DOHH2 (cell line): ENCODE data around the gene RGS9BP.
"Not testable (repeated sequence)": the region's sequence is repeated elsewhere in the genome, so short reads cannot be mapped to it uniquely, and the experiment has no call there.

Experiments used
- H3F3A ChIP-seq: fragments of 200-600 bp; sonication (generic), shearing (Covaris generic); 2 replicates; pipeline ENCODE4 v1.6.0; 2016; ENCODE audit warnings: antibody characterized with exemption, mild to moderate bottlenecking; ENCODE audit not compliant: control insufficient read depth, insufficient read depth
- H3K27ac ChIP-seq: fragments of 200-600 bp; sonication (generic); 2 replicates; pipeline ENCODE4 v1.5.1; 2014; ENCODE audit warnings: low read depth, mild to moderate bottlenecking, low read length, moderate library complexity
- H3K27me3 ChIP-seq: fragments of 200-600 bp; sonication (generic); 2 replicates; pipeline ENCODE4 v1.6.1; 2014; ENCODE audit warnings: mild to moderate bottlenecking, low read length, mixed read lengths; ENCODE audit not compliant: control insufficient read depth
- H3K36me3 ChIP-seq: fragments of 200-600 bp; sonication (generic); 2 replicates; pipeline ENCODE4 v1.6.1; 2014; ENCODE audit warnings: mild to moderate bottlenecking, low read length, moderate library complexity, mixed read lengths; ENCODE audit not compliant: control insufficient read depth
- H3K4me1 ChIP-seq: fragments of 200-600 bp; sonication (generic); 2 replicates; pipeline ENCODE4 v1.6.1; 2014; ENCODE audit warnings: mild to moderate bottlenecking, low read length, mixed read lengths; ENCODE audit not compliant: control insufficient read depth
- H3K4me2 ChIP-seq: fragments of 200-600 bp; sonication (generic); 2 replicates; pipeline ENCODE4 v1.6.0; 2014; ENCODE audit warnings: mild to moderate bottlenecking, low read length, moderate library complexity
- H3K4me3 ChIP-seq: fragments of 200-600 bp; sonication (generic); 2 replicates; pipeline ENCODE4 v1.5.1; 2014; ENCODE audit warnings: mild to moderate bottlenecking, low read length, mixed read lengths
- H3K79me2 ChIP-seq: fragments of 200-600 bp; sonication (generic); 2 replicates; pipeline ENCODE4 v1.6.1; 2014; ENCODE audit warnings: mild to moderate bottlenecking, low read length, mixed read lengths; ENCODE audit not compliant: control insufficient read depth
- H3K9me2 ChIP-seq: fragments of 200-600 bp; sonication (generic); replicated peaks from 2 replicates; pipeline ENCODE4 v1.6.1; 2014; ENCODE audit warnings: mild to moderate bottlenecking, low read length, mixed read lengths; ENCODE audit not compliant: control insufficient read depth
- H3K9me3 ChIP-seq: fragments of 200-600 bp; sonication (generic); 2 replicates; pipeline ENCODE4 v1.6.1; 2014; ENCODE audit warnings: antibody characterized with exemption, low read length, mixed read lengths; ENCODE audit not compliant: control insufficient read depth, insufficient read depth
- H4K20me1 ChIP-seq: fragments of 200-600 bp; sonication (generic); 2 replicates; pipeline ENCODE4 v1.6.0; 2014; ENCODE audit warnings: low read depth, mild to moderate bottlenecking, antibody characterized with exemption, low read length, moderate library complexity; ENCODE audit not compliant: control insufficient read depth, insufficient read depth
- EZH2phosphoT487 ChIP-seq: fragments of 200-600 bp; sonication (generic); IDR thresholded peaks from 2 replicates; pipeline ENCODE4 v1.6.1; 2017; ENCODE audit warnings: borderline replicate concordance, mild to moderate bottlenecking, antibody characterized with exemption, low read length, moderate library complexity, mixed read lengths
- TF ChIP-seq, protein P1 (sequence below): fragments of 200-600 bp; sonication (generic); IDR thresholded peaks from one replicate; pipeline ENCODE4 v1.5.1; 2014; ENCODE audit warnings: antibody characterized with exemption, mild to moderate bottlenecking, low read depth, low read length; ENCODE audit not compliant: poor library complexity, severe bottlenecking

RGS9BP gene

DNA sequence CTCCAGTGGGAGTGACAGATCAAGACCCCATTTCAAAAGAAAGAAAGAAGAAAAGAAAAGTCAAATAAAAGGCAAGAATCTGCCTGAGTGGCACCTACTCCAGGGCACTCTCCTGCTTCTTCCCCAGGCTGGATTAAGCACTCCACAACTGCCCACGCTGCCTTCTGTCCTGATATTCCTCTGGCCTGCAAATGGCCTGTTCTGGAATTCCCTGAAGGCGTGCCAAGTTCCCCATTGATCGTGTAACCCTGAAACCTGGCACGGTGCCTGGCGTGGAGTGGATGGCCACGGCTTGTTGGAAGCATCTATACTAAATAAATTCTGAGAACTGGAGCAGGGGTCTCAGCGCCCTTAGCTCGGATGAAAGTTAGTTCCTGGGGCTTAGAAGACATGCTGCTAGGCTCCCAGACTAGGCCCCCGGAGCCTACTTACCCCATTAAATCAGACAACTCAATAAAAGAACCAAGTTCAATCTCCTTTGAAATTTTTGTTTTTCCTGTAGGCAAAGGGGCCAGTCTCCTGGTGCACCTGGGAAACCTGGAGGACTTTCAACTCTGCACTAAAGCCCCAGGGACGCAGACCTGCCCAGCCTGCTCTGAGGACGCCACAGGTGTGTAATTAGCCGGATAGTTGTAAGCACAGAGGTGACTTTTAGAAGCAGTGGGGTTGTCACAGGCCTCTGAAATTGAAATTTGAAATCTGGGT, 22.6 kb upstream of the RGS9BP start:
- Histone ChIP-seq H3K36me3 (peaks cover 29% of the 10 kb centered on the region), H3K9me3 (no peaks in the 10 kb centered on the region), H3K4me2 (no peak overlapping the region), H3F3A (no peaks in the 10 kb centered on the region), H4K20me1 (no peaks in the 10 kb centered on the region), H3K27ac (no peak overlapping the region), H3K4me3 (no peak overlapping the region), H3K9me2 (no peaks in the 10 kb centered on the region), H3K27me3 (no peaks in the 10 kb centered on the region), H3K4me1 (no peaks in the 10 kb centered on the region), H3K79me2 (0 out of 2 replicates have a peak, but pooled peaks cover 4% of the 10 kb centered on the region)
- TF ChIP-seq, protein P1, sequence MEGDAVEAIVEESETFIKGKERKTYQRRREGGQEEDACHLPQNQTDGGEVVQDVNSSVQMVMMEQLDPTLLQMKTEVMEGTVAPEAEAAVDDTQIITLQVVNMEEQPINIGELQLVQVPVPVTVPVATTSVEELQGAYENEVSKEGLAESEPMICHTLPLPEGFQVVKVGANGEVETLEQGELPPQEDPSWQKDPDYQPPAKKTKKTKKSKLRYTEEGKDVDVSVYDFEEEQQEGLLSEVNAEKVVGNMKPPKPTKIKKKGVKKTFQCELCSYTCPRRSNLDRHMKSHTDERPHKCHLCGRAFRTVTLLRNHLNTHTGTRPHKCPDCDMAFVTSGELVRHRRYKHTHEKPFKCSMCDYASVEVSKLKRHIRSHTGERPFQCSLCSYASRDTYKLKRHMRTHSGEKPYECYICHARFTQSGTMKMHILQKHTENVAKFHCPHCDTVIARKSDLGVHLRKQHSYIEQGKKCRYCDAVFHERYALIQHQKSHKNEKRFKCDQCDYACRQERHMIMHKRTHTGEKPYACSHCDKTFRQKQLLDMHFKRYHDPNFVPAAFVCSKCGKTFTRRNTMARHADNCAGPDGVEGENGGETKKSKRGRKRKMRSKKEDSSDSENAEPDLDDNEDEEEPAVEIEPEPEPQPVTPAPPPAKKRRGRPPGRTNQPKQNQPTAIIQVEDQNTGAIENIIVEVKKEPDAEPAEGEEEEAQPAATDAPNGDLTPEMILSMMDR, result no peak
- no peak for TF ChIP-seq EZH2phosphoT487

DNA sequence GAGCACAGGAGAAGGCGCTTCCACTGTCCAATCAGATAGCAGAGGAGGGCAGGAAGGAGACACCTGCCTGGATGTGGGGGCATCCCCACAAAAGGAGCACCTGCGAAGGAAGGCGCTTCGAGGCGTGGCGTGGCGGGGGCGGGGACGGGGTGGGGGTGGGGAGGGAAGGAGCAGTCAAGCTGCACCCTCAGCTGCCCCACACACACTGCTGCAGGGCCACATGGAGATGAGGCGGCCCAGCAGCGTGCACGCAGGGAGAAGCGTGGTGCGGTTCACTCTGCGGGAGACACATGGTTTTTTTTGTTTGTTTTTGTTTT, 22.1 kb upstream of the RGS9BP start:
- peaks cover 31% of the 10 kb centered on the region for H3K36me3 ChIP-seq
- no peak overlapping the region for H3K4me2 ChIP-seq
- TF ChIP-seq EZH2phosphoT487, result no peak
- TF ChIP-seq, protein P1, result no peak
- no peaks in the 10 kb centered on the region for H3K9me3 ChIP-seq
- H4K20me1 ChIP-seq, result no peaks in the 10 kb centered on the region
- H3K9me2 ChIP-seq, result no peaks in the 10 kb centered on the region
- no peaks in the 10 kb centered on the region for H3K4me1 ChIP-seq
- no peak overlapping the region for H3K27ac ChIP-seq
- H3K27me3 ChIP-seq, result no peaks in the 10 kb centered on the region
- H3K79me2 ChIP-seq, result peaks cover 7% of the 10 kb centered on the region; the same call in 1 of the 2 replicates
- H3F3A ChIP-seq, result no peaks in the 10 kb centered on the region
- H3K4me3 ChIP-seq, result no peak overlapping the region

DNA sequence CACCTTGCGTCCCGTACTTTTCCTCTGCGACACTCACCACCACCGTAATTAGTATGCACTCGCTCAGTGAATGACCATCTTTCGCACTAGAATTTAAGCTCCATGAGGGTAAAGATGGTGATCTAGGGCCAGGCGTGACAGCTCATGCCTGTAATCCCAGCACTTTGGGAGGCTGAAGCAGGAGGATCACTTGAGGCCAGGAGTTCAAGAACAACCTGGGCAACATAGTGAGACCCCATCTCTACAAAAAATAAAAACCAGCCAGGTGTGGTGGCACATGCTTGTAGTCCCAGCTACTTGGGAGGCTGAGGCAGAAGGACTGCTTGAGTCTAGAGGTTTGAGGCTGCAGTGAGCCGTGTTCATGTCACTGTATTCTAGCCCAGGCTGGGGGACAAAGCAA, 19.3 kb upstream of the RGS9BP start:
- not testable (repeated sequence) for H4K20me1 ChIP-seq, H3K4me1 ChIP-seq, H3K4me3 ChIP-seq, H3F3A ChIP-seq, H3K9me2 ChIP-seq, H3K27ac ChIP-seq, H3K4me2 ChIP-seq, H3K9me3 ChIP-seq, H3K27me3 ChIP-seq
- H3K36me3 ChIP-seq, result peaks cover 24% of the 10 kb centered on the region
- H3K79me2 ChIP-seq, result peaks cover 32% of the 10 kb centered on the region

DNA sequence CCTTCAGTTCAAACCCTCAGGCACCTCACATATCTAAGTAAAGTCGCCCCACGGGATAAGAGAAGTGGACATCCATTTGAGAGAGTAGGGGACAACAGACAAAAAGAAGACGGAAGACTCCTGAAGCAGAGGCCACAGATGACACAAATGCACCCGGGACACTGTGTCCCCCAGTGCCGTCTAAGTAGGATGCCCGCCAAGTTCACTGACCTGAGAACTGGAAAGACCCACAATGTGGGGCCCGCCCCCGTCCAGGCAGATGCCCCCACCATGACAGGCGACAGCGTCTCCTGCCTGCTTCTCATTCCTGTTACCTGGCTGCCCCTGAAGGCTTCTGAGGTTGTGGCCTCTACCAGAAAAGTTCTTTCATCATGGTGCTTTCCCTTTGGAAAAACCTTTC, 17.6 kb upstream of the RGS9BP start:
- peaks cover 46% of the 10 kb centered on the region for H3K79me2 ChIP-seq
- H3K36me3 ChIP-seq, result peaks cover 25% of the 10 kb centered on the region

More for the DNA sequence above, 17.6 kb upstream of the RGS9BP start:
- Histone ChIP-seq H3K9me2 (no peaks in the 10 kb centered on the region), H3K27me3 (no peaks in the 10 kb centered on the region), H3K4me1 (no peaks in the 10 kb centered on the region), H3F3A (no peaks in the 10 kb centered on the region), H3K9me3 (no peaks in the 10 kb centered on the region), H4K20me1 (0 out of 2 replicates have a peak, but pooled peaks cover under 1% of the 10 kb centered on the region), H3K4me3 (no peak overlapping the region), H3K4me2 (no peak overlapping the region), H3K27ac (no peak overlapping the region)
- TF ChIP-seq, protein P1, result no peak
- TF ChIP-seq EZH2phosphoT487, result no peak
